Neural crest cell (in vitro differentiated cells): ENCODE data around the gene CISTR. TPM values are rescaled to one million over a fixed set of nuclear protein-coding genes. Genes with fewer than 3 reads are reported as not detected.

Experiments
- DNase-seq: peaks from one replicate; pipeline ENCODE4 v3.0.0; 2021; ENCODE audit warnings: low read depth, mixed read lengths, low spot score
- H3K27ac Mint-ChIP-seq: one replicate; pipeline ENCODE4 v1.8.0; 2021; ENCODE audit warnings: mild to moderate bottlenecking, mixed read lengths; ENCODE audit not compliant: unreplicated experiment
- H3K27me3 Mint-ChIP-seq: 2 replicates; pipeline ENCODE4 v1.8.0; 2021; ENCODE audit warnings: low read depth, mild to moderate bottlenecking, mixed read lengths
- H3K36me3 Mint-ChIP-seq: 2 replicates; pipeline ENCODE4 v1.8.0; 2021; ENCODE audit warnings: low read depth, mild to moderate bottlenecking, mixed read lengths
- H3K4me1 Mint-ChIP-seq: 2 replicates; pipeline ENCODE4 v1.8.0; 2021; ENCODE audit warnings: mixed read lengths
- H3K4me3 Mint-ChIP-seq: one replicate; pipeline ENCODE4 v1.8.0; 2021; ENCODE audit warnings: mild to moderate bottlenecking, mixed read lengths
- H3K9me3 Mint-ChIP-seq: 2 replicates; pipeline ENCODE4 v1.8.0; 2021; ENCODE audit warnings: mixed read lengths
- total RNA-seq: library from RNA; stranded (reverse); gene quantifications from 2 replicates; pipeline ENCODE4 v1.2.1, GENCODE V29; 2021
- TF ChIP-seq, protein P1 (sequence below): fragments of 200-600 bp; sonication (generic); conservative IDR thresholded peaks from 2 replicates; pipeline ENCODE4 v1.5.0; 2021; ENCODE audit warnings: antibody characterized with exemption, mild to moderate bottlenecking

The CISTR gene
- total RNA-seq, 1 donor from 2014 or later, result 0.61 TPM

DNA sequence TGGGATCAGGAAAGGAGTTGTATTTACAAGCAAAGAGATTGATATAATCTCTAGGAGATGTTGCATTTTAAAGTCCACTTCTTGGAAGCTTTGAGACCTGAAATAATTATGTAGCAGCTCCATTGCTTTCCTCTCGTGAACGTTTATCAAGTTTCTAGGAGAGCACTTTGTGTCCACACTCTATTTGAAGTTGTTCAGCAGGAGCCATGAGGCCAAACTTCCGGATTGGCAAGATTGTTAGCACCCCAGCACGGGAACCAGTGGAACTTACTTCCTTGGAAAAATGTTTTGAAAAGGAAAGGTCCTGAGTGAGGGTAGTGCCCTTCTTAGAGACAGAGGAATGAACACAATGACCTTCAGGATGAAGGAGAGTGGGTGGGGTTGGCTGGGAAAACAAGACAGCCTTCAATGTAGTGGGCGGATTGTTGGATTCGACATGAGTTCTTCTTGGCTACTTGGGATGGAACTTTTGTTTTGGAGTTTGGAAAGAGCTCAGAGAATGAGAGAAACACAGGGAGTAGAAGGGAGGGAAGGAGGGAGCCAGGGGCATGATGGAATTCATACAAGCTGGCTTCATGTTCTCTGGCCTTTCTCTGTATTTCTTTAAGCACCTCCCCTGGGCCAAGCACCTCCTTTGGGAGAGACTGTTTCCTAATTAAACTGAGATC, 23.8 kb upstream of the CISTR start:
- no peaks in the 10 kb centered on the region for H3K36me3 Mint-ChIP-seq
- TF ChIP-seq, protein P1, sequence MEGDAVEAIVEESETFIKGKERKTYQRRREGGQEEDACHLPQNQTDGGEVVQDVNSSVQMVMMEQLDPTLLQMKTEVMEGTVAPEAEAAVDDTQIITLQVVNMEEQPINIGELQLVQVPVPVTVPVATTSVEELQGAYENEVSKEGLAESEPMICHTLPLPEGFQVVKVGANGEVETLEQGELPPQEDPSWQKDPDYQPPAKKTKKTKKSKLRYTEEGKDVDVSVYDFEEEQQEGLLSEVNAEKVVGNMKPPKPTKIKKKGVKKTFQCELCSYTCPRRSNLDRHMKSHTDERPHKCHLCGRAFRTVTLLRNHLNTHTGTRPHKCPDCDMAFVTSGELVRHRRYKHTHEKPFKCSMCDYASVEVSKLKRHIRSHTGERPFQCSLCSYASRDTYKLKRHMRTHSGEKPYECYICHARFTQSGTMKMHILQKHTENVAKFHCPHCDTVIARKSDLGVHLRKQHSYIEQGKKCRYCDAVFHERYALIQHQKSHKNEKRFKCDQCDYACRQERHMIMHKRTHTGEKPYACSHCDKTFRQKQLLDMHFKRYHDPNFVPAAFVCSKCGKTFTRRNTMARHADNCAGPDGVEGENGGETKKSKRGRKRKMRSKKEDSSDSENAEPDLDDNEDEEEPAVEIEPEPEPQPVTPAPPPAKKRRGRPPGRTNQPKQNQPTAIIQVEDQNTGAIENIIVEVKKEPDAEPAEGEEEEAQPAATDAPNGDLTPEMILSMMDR, result no peak
- H3K9me3 Mint-ChIP-seq, result no peaks in the 10 kb centered on the region
- H3K27me3 Mint-ChIP-seq, result peaks cover 91% of the 10 kb centered on the region
- no peak overlapping the region for H3K4me3 Mint-ChIP-seq
- H3K27ac Mint-ChIP-seq, result no peak overlapping the region
- DNase-seq, result no peak
- H3K4me1 Mint-ChIP-seq, result no peaks in the 10 kb centered on the region

DNA sequence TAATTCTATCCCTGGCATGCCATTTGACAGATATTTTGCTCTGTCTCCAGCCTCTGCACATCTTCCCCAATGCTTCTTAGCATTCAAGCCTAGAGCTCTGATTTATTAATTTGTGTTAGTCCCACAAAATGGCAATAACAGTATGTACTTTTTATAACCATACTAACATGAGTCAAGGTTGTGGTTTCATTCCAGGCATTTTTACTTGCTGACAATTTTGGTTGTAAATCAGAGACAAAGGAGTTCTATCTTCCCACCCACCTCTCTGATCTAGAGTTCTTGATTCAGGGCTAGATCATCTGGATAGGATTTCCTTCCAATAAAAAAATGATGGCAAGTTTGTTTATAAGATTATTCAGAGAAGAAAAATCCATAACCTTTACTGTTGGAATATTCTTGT, 18.5 kb upstream of the CISTR start:
- H3K9me3 Mint-ChIP-seq, result no peaks in the 10 kb centered on the region
- H3K27ac Mint-ChIP-seq, result no peak overlapping the region
- H3K4me1 Mint-ChIP-seq, result no peaks in the 10 kb centered on the region
- H3K27me3 Mint-ChIP-seq, result peaks cover 93% of the 10 kb centered on the region
- TF ChIP-seq, protein P1, result no peak
- DNase-seq, result no peak
- H3K4me3 Mint-ChIP-seq, result no peak overlapping the region
- no peaks in the 10 kb centered on the region for H3K36me3 Mint-ChIP-seq

DNA sequence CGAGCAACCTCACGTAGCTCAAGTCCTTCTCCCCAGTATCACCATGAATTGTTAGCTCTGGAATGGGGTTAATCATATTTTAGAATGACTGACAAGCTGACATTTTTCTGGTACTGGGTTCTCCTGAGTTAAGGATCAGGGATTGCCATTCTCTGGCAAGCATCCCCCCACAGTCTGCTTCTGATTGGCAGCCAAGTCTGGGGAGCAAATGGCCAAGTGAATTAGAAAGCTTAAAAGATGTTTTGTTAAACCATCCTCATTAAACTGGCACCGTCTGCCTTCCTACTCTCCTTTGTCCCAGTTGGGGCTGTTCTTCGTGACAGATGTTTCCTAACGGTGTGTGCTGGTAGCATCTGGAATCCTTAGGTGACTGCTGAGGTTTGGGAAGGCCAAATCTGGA, 17.2 kb upstream of the CISTR start:
- no peaks in the 10 kb centered on the region for H3K4me1 Mint-ChIP-seq
- no peak overlapping the region for H3K4me3 Mint-ChIP-seq
- no peak overlapping the region for H3K27ac Mint-ChIP-seq
- H3K9me3 Mint-ChIP-seq, result no peaks in the 10 kb centered on the region
- no peak for DNase-seq
- H3K27me3 Mint-ChIP-seq, result peaks cover 95% of the 10 kb centered on the region
- TF ChIP-seq, protein P1, result no peak
- H3K36me3 Mint-ChIP-seq, result no peaks in the 10 kb centered on the region

GRCh38 chr12:53766881-53767280, 15.1 kb upstream of the CISTR start:
- TF ChIP-seq, protein P1, result no peak
- H3K36me3 Mint-ChIP-seq, result no peaks in the 10 kb centered on the region
- H3K4me1 Mint-ChIP-seq, result no peaks in the 10 kb centered on the region
- no peak for DNase-seq
- H3K4me3 Mint-ChIP-seq, result no peak overlapping the region
- peaks cover 97% of the 10 kb centered on the region for H3K27me3 Mint-ChIP-seq
- no peak overlapping the region for H3K27ac Mint-ChIP-seq
- no peaks in the 10 kb centered on the region for H3K9me3 Mint-ChIP-seq

DNA sequence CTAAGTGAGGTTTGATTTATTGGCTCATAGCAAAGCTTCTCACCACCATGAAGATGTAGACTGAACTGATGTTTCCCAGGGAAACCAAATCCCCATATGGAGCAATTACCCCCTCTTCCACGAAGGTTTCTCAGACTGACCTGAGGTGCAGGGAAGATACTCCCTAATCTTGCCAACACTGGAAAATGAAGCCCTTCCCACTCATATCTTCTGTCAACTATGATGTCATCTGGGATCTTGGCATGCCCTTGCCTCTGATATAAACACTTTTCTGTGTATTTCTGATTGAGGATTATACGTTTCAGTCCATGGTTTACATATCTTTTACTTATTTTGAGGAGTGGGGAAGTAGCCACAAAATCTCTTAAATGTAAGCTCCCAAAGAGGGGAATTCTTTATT, 14.1 kb upstream of the CISTR start:
- TF ChIP-seq, protein P1, result no peak
- no peak overlapping the region for H3K27ac Mint-ChIP-seq
- no peak overlapping the region for H3K4me3 Mint-ChIP-seq
- H3K36me3 Mint-ChIP-seq, result no peaks in the 10 kb centered on the region
- peaks cover 97% of the 10 kb centered on the region for H3K27me3 Mint-ChIP-seq
- DNase-seq, result no peak
- no peaks in the 10 kb centered on the region for H3K9me3 Mint-ChIP-seq
- no peaks in the 10 kb centered on the region for H3K4me1 Mint-ChIP-seq
